ENCODE results near the gene FAM221A. TPM values are rescaled to one million over a fixed set of nuclear protein-coding genes. Genes with fewer than 3 reads are reported as not detected.
A peak's percentile ranks its signal among the peaks of the same experiment; 100 is the strongest.

Gene FAM221A
- total RNA-seq, 1 donor from 2014 or later = 10.1 TPM

DNA sequence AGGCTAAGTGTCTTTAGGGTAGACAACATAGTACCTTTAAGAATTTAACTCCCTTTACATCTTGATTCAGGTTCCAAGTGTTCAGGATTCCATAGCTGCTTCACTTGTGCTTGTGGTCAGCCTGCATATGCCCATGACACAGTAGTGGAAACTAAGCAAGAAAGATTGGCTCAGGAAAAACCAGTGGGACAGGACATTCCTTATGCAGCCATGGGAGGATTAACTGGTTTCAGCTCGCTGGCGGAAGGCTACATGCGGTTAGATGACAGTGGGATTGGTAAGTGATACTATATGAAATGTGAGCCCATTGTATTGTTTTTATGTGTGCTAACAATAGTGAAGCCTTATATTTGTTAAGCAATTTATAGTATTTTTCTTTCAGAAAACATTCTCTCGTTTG lies 11.3 kb downstream of the FAM221A start:
- TF ChIP-seq, protein P1, sequence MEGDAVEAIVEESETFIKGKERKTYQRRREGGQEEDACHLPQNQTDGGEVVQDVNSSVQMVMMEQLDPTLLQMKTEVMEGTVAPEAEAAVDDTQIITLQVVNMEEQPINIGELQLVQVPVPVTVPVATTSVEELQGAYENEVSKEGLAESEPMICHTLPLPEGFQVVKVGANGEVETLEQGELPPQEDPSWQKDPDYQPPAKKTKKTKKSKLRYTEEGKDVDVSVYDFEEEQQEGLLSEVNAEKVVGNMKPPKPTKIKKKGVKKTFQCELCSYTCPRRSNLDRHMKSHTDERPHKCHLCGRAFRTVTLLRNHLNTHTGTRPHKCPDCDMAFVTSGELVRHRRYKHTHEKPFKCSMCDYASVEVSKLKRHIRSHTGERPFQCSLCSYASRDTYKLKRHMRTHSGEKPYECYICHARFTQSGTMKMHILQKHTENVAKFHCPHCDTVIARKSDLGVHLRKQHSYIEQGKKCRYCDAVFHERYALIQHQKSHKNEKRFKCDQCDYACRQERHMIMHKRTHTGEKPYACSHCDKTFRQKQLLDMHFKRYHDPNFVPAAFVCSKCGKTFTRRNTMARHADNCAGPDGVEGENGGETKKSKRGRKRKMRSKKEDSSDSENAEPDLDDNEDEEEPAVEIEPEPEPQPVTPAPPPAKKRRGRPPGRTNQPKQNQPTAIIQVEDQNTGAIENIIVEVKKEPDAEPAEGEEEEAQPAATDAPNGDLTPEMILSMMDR (IDR thresholded peaks at IDR 0.05) = no peak
- peaks cover 5 to 41% of the 10 kb centered on the region in 2 donors for H3K36me3 ChIP-seq
- no peak for DNase-seq (ENCODE audit: low spot score in 2 of 2)
- no peaks in the 10 kb centered on the region for H3K4me1 ChIP-seq
- H3K9me3 ChIP-seq = no peaks in the 10 kb centered on the region
- no peak overlapping the region for H3K4me3 ChIP-seq
- no peak overlapping the region for H3K27ac ChIP-seq
- H3K27me3 ChIP-seq = no peaks in the 10 kb centered on the region
- intact Hi-C loops (cut with DNase I) = no loop called here

DNA sequence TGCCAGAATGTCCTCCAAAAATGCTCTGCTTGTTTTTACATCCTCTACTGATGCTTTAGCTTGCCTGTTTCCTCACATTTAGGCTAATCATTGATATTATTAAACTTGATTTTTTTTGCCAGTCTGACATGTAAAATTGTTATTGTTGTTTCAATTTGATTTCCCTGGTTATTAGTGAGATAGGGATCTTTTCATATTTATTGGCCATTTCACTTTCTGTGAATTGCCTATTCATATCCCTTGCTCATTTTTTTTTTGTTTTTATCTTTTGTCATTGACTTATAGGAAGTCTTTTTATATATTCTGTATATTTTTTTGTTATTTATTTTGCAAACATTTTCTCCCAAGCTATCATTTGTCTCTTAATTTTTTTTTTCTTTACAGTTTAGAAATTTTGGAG lies 13.2 kb downstream of the FAM221A start:
- Histone ChIP-seq H3K27me3 (no peaks in the 10 kb centered on the region), H3K36me3 (peaks cover 3 to 38% of the 10 kb centered on the region in 2 donors), H3K9me3 (no peaks in the 10 kb centered on the region), H3K27ac (no peak overlapping the region), H3K4me3 (no peak overlapping the region), H3K4me1 (no peaks in the 10 kb centered on the region)
- TF ChIP-seq, protein P1 (IDR thresholded peaks at IDR 0.05) = no peak
- intact Hi-C loops (cut with DNase I) = no loop called here
- DNase-seq (ENCODE audit: low spot score in 2 of 2) = no peak

DNA sequence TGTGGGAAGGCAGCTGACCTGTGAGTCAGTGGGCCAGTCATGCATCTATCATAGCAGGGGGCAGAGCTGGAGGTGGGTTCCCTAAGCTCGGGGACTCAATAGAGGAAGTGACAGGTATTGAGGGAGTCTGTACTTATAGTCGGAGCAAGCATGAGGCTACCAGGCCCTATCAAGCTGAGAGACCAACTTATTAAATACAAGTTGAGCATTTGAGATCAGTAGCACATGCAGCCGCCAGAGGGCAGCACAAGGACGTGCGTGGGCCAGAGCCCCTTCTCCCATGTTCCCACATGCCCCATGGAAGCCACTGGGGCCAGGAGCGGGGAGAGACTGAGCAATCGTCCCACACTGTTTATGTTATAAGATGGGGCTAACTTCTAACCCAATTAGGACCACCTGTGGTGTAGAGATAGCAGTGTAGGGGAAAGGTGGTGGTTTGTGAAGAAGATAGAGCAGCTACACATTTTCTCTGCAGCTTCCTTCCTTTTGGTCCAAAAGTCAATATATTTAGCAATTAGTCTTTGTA lies 17.0 kb downstream of the FAM221A start:
- H3K9me3 ChIP-seq = no peaks in the 10 kb centered on the region
- no peaks in the 10 kb centered on the region for H3K27me3 ChIP-seq
- intact Hi-C loops (cut with DNase I) = no loop called here
- no peaks in the 10 kb centered on the region for H3K4me1 ChIP-seq
- TF ChIP-seq, protein P1 (IDR thresholded peaks at IDR 0.05) = peak in 1 of 3 experiments; percentile 19
- H3K27ac ChIP-seq = no peak overlapping the region
- peaks cover 9 to 28% of the 10 kb centered on the region in 2 donors for H3K36me3 ChIP-seq
- no peak overlapping the region for H3K4me3 ChIP-seq
- peak in 1 of 2 donors; percentile 64 for DNase-seq (ENCODE audit: low spot score in 2 of 2)

DNA sequence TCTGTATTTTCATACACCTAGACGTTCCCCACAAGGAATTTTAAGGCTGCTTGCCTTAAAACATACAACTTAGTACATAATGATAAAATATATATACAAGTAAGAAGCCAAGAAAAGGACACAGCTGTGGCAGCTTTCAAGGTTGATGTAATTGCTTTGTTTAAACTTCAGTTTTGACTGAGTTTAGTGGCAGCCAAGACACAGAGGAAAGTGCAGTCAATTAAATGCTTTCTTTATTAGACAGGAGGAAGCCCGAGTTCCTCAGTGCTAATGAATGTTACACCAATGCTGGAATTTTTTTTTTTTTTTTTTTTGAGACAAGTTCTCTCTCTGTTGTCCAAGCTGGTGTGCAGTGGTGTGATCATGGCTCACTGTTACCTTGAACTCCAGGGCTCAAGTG lies 18.8 kb downstream of the FAM221A start:
- no peaks in the 10 kb centered on the region for H3K9me3 ChIP-seq
- TF ChIP-seq, protein P1 (IDR thresholded peaks at IDR 0.05) = no peak
- H3K36me3 ChIP-seq = peaks cover 10 to 27% of the 10 kb centered on the region in 2 donors
- no peak overlapping the region for H3K27ac ChIP-seq
- no peaks in the 10 kb centered on the region for H3K27me3 ChIP-seq
- intact Hi-C loops (cut with DNase I) = no loop called here
- no peaks in the 10 kb centered on the region for H3K4me1 ChIP-seq
- DNase-seq (ENCODE audit: low spot score in 2 of 2) = no peak
- no peak overlapping the region for H3K4me3 ChIP-seq

DNA sequence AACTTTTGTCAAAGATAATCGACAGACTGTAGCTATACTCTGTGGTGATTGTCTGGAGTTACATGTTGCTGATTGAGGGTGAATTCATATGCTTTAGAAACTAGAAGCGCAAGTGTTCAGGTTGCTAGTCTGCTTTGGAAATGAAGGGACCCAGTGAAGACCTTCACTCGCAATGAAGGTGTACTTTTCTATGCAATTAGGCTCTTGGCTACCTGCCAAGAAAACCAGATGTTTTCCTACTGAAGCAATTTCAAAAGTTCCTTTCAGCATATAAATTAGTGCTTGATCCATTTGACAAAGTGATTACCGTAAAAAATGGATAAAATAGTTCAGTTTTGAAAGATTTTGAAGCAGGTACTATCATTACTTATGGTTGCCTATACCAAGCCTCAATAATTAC lies 20.0 kb downstream of the FAM221A start:
- TF ChIP-seq, protein P1 (IDR thresholded peaks at IDR 0.05) = no peak
- Histone ChIP-seq H3K9me3 (no peaks in the 10 kb centered on the region), H3K27ac (no peak overlapping the region), H3K27me3 (no peaks in the 10 kb centered on the region), H3K4me1 (no peaks in the 10 kb centered on the region), H3K36me3 (peaks cover 11 to 24% of the 10 kb centered on the region in 2 donors), H3K4me3 (no peak overlapping the region)
- intact Hi-C loops (cut with DNase I) = no loop called here
- DNase-seq (ENCODE audit: low spot score in 2 of 2) = no peak
